D341Med (cell line): Measurements from ENCODE around the gene TRAPPC2.

Experiments used
- DNase-seq: peaks from one replicate; pipeline ENCODE4 v3.0.0; 2012; ENCODE audit warnings: low spot score

Gene TRAPPC2

DNA sequence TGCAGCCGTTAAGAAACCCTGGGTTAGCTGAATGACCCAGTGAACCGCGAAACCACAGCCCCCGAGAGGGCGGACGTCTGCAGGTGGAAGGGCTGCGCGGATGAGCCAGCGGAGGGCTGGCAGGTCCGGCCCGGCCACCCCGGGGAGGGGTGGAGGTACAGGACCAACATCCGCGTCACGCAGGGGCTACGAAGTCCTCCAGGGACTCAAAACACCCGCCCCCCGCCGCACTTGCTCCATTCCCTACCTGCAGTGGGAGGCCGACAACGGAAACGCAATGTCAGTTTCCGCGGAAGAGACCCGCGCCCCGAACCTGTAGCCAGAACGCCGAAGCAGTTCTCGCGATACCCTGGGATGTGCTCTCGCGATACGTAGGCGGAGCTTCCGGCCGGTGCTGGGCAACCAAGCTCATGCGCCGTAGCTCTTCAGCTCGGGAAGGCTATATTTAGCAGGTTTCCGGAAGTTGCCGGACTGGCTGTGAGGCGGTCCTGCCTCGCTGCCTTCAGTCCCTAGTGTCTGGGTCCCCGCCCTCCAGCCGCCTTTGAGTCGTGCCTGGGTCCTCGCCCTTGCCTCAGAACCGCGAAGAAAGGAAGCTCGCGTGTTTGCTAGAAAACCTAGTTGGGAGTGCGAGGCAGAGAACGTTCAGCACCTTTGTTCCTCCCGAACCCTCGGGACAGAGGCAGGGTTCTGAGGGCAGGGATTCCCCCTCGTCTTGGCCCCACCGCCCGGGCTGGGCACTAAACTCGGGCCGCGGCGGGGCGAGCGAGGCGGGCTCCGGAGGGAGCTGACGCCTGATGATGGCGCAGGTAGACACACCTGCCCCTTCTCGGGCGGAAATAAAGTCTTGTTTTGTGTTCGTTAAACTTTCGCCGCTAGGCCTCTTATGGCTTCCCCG lies at the start of gene TRAPPC2, which contains the start of gene OFD1:
Gene TRAPPC2 (minus strand): TSS at position 343 of the 895 bp plus-strand sequence. CDS start 14,657 bp downstream, outside the sequence.
Gene OFD1 (plus strand): TSS at position 471 of the 895 bp plus-strand sequence. CDS start 324 bp downstream, at position 795.
- peak; percentile 91 for DNase-seq

- DNase-seq, result no peak
These were observed 46.5 kb upstream of the TRAPPC2 start for GRCh38 chrX:13780868-13781427.

DNA sequence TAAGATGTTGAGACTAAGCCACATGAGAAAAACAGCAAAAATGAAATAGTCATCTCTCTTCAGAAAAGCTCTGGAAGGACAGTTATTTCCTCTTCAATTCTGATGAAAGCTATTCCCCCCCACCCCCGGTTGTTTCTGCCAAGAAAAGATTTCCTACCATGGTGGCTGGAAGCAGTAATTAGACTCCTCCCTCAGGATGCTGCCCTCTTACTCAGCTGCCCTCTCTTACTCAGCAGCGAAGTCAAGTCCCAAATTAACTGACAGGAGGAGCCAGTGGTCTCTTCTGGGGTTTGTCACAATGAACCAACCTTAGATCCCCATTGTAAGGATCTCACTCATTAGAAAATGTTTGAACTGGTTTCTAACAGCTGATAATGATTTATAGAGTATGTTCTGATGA lies 44.5 kb upstream of the TRAPPC2 start:
- no peak for DNase-seq

DNA sequence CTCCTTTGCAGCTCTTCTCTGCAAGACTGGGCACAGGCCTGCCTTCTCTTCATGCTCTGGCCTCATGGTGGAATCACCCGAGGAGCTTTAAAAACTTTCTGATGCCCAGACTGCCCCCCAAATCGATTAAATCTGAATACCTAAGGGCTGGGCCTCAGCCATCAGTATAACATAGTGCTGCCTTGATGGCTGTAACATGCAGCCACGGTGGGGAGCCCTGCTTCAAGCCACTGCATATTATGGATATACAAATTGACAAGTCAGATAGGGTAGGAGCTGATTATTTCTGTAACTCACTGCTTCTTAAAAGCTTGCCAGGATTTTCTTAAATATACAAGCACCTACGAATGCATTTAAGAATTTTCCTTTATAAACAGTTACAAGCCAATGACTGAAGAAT lies 42.0 kb upstream of the TRAPPC2 start:
- DNase-seq, result no peak

DNA sequence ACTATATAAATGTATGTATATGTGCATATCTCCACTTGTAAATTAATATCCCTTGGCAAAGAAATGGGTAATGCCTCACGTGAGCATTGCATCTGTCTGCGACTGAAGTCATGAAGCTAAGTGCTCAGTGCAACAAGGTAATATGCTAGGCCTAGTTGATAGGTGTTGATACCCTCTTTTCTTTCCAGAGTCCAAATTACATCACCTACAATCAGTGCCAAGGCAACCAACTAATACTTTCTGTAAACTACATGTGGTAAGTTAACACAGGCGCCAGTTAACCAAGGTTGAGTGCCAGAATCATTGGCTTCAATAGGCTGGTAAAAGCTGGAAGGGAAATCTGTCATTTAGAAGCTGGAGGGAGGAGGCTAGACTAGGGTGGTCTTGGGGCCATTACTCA lies 41.4 kb upstream of the TRAPPC2 start:
- no peak for DNase-seq

- no peak for DNase-seq
These were observed 40.3 kb upstream of the TRAPPC2 start for GRCh38 chrX:13774696-13775095.

DNA sequence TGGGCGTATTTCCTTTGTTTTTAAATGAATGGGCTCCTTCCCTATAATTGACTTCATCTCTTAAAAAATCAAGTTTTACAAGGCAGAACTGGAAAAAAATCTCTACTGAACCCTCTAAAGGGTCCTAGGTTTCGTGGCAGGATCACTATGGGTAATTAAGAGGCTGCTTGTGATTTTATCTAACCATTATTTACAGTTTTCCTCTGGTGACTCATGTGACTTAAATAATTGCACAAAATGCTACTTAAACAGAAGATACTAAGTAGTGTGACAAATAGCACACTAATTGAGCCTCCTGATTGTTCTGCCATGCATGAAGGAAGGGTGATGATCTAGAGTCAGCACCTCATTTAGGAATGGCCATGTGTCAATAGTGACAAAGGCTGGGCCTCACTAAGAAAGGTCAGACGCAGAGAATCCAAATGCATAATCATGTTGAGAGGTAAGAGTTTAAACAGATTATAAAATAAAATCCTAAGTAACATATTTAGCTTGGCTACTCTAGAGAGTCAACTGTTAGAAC lies 35.7 kb upstream of the TRAPPC2 start:
- no peak for DNase-seq

- no peak for DNase-seq
These were observed 34.5 kb upstream of the TRAPPC2 start for GRCh38 chrX:13768939-13769338.

DNA sequence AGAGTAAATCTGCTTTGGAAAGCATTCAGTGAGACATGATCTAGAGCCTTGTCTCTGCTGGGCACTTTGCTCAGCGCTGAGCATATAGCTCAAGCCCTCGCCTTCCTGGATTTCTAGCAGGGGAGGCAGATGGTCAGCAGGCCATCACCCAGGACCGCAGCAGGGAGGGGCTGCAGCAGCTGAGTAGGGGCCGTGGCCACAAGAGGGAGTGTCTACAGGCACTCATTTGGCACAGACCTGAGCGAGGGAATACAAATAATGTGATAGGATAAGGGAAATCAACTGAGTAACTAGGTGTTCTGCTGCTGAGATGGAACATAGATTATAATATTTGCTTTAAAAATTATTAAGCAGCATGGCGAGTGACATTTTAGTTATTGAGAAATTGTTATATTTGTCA lies 30.3 kb upstream of the TRAPPC2 start:
- peak; percentile 49 for DNase-seq

DNA sequence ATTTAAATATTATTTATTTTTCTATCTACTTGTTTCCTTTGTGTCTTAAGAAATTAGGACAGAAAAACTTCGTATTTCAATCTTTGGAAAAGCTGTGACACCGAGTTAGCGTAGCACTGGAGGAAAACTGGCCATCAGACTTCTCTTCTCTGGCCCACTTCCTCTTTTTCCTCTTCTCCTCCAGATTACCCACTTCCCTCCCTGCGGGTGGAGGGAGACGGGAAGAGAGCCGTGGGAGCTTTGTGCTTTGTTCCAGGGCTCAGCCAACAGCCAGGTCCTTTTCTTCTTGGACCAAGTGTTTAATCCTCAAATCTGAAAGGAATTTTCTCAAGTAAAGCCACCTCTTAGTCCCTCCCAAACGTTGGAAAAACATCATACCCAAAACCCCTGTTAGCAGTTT lies 29.9 kb upstream of the TRAPPC2 start:
- no peak for DNase-seq

DNA sequence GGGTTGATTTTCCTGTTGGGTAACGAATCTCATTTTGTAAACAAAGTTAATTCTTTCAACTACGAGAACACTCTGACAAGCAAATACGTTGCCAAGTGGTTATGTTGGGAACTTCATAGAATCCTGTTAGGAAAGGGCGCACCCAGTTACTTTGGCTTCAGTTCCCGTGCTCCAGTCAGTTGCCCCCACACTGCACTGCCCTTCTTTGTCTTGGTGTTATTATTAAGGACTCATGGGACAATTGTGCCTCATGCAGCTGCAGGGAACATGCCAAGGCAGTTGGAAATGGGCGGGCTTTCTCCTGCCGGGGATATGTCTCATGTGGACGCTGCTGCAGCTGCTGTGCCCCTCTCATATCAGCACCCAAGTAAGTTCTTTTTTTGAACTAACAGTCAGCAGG lies 29.1 kb upstream of the TRAPPC2 start:
- no peak for DNase-seq

- DNase-seq, result no peak
These were observed 27.4 kb upstream of the TRAPPC2 start for GRCh38 chrX:13761606-13762414.

GRCh38 chrX:13760426-13760825 lies 26.0 kb upstream of the TRAPPC2 start:
- no peak for DNase-seq

DNA sequence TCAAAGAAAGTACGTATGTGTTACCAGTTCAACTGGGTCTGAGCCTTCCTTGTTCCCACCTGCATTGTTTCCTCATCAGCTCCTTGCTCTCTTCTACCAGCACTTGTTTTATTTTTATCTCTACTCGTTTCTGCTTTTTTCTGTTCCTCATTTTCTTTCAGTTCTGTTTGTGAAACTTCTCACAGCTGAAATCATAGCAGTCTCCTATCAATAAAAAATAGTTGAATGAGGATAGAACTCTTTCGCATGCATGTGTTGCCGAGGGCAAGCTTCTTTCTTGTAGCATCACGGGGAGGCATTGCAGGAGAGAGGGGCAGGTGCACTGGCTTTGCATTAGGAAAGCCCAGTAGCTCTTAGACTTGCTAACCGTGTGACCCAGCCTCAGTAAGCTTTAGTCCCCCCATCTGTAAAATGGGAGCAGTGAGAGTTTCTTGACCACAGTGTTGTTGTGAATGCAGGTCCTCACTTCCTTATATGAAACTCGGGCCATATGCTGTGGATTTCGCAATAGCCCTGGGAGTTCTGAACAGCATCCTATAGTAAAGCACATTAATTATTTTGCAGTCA lies 24.8 kb upstream of the TRAPPC2 start:
- DNase-seq, result no peak

GRCh38 chrX:13756381-13756780 lies 22.0 kb upstream of the TRAPPC2 start:
- DNase-seq, result no peak

GRCh38 chrX:13755254-13755653 lies 20.8 kb upstream of the TRAPPC2 start:
- no peak for DNase-seq

GRCh38 chrX:13754765-13755164 lies 20.3 kb upstream of the TRAPPC2 start:
- no peak for DNase-seq

DNA sequence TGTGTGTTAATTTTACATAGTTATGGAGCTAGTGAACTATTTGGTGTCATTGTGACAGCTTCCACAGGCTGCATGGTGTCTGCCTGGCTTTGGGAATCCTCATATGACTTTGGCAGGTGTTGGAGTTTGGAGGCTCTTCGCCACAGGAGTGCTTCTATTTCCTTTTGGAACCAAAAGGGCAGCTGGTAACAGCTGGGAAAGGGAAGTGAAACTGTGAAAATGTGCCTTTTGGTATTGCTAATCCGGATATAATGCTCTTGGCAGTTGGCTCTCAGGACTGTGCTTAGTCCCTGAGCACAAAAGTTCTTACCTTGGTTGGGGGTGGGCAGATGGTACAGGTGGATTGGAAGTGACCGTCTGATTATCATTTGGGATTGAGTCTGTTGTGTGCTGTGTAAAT lies 18.2 kb upstream of the TRAPPC2 start:
- DNase-seq, result no peak

DNA sequence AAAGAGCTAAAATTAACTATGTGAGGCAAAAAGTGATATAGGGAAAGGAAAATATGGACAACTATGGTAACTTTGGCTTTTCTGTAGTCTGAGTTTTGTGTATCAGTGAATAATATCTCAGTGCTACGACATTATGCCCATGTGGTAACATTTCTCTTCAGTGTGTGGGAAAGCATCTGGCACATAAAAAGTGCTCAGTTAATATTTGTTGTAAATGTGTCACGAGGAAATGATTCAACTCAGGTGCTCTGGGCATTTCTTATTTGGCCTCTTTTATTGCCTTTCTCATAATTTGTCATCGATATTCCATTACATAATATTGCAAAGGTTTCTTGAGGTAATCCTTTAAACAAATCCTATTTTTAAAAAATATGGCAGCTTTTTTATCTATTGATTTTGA lies 17.7 kb upstream of the TRAPPC2 start:
- no peak for DNase-seq

DNA sequence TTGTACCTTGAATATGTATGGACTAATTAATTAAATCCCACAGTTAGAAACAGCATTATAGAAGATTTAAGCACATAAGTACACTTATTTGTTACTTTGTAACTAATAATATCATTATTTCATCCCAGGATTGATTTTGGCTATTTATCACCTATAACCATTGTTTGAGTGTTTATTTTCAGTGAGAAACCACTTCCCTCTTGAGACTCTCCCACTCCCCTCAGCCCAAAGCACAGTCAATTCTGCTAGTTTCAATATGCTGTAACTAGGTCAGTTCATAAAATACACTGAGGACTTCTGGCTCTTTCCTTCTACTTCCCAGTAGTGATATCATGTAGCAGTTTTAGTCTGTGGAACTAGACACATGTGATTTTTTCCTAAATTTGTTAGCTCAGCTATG lies 16.4 kb upstream of the TRAPPC2 start:
- no peak for DNase-seq

DNA sequence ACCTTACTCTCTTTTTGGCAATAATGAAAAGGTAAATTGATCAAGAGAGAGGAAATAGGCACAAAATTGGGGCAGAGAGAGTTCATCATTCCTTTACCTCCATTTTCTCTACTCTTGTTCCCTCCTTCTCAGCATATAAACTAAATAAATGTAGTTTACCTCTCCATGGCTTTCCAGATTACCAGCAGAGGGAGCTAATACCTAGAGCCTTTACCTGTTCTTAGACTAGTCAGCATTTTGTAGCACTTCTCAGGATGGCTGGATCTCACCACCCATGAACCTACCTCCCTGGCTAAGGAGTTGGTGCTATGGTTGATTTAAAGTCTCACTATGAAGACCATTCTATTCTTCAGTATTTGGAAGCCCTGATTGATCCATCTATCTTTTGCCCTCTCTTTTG lies 15.8 kb upstream of the TRAPPC2 start:
- peak; percentile 39 for DNase-seq

DNA sequence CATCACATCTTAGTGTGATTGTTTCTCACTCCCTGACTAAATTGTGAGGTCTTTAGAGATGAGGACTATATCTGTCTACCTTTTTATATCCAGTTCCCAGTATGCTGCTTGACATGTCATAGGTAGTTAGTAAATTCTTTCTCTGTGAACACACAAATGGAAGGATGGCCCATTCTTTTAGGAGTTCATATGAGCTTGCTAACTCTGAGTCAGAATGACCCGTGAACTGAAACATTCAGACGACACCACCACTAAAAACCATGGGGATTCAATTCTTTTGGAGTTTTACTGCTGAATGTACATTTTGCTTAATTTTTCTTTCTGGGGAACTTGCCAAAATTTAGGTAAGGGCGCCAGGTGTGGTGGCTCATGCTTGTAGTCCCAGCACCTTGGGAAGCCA lies 14.1 kb upstream of the TRAPPC2 start:
- DNase-seq, result no peak
